Large intestine (tissue), 3 donors: ENCODE results near the gene TAP1. TPM values are rescaled to one million over a fixed set of nuclear protein-coding genes. Genes with fewer than 3 reads are reported as not detected.
"Not testable (repeated sequence)": the region's sequence is repeated elsewhere in the genome, so short reads cannot be mapped to it uniquely, and the experiment has no call there.

Experiments used
- DNase-seq, 2 donors: peaks; one replicate each; pipeline versions ENCODE4 v3.0.0 to v3.0.0-alpha.2; 2013
- H3K27ac ChIP-seq: one replicate; pipeline ENCODE4 v1.5.1; 2013; ENCODE audit warnings: low read length
- H3K27me3 ChIP-seq: 2 replicates; pipeline ENCODE4 v1.6.1; 2013; ENCODE audit warnings: low read length; ENCODE audit not compliant: control insufficient read depth, insufficient read depth
- H3K36me3 ChIP-seq: 2 replicates; pipeline ENCODE4 v1.6.1; 2013; ENCODE audit warnings: low read length; ENCODE audit not compliant: control insufficient read depth, insufficient read depth
- H3K4me1 ChIP-seq: one replicate; pipeline ENCODE4 v1.6.1; 2013; ENCODE audit warnings: low read length; ENCODE audit not compliant: control insufficient read depth, insufficient read depth
- H3K4me3 ChIP-seq: one replicate; pipeline ENCODE4 v1.5.1; 2013; ENCODE audit warnings: low read length
- H3K9me3 ChIP-seq: one replicate; pipeline ENCODE4 v1.6.1; 2013; ENCODE audit warnings: mild to moderate bottlenecking, low read depth, low read length, moderate library complexity; ENCODE audit not compliant: control insufficient read depth
- WGBS: methylation state at CpG from one replicate; pipeline ENCODE4 v1.1.5; 2013; ENCODE audit warnings: low lambda C conversion rate; ENCODE audit not compliant: insufficient coverage; 5-methylcytosine and 5-hydroxymethylcytosine counted together
- polyA plus RNA-seq: library from polyadenylated mRNA; unstranded; fragments of 120-200 nt; gene quantifications from one replicate; pipeline ENCODE4 v1.2.1, GENCODE V29; 2013

TAP1 gene
- polyA plus RNA-seq, 1 donor: 18.7 TPM

DNA sequence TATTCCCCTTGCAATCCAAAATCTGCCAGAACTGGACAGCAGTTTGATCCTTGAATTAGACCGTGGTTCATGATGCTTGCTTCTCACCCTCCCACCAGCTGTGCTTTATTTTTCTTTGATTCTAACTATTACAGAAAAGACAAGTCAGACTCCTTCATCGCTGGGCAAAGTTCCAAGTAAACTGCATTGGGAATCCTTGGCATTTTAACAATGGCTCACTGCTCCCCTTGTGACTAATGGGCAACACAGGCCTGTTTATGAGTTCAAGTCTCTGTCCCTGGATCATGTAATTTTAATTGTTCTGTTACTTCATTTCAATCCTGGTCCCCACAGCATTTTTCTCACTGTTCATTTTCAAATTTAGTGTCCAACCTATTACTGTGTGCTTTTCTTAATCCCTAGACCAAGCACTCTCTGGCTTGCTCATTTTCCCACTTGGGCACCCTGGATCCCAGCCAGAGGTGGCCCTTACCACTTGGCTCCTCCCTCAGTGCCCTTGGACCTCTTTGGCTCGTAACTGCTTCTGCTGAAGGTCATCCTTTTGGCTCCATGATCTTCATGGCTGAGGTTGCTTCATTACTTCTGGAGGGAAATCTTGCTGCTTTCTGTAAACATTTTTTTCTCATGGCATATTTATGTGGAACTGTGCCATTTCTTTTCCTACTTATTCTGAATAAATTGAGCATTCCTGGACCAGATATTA is 33.3 kb upstream of the TAP1 start:
- no peaks in the 10 kb centered on the region for H3K4me1 ChIP-seq
- 50% methylated on average over 1 of the region's 3 CpGs for WGBS

GRCh38 chr6:32885698-32886286 is 32.3 kb upstream of the TAP1 start:
- H3K36me3 ChIP-seq: no peaks in the 10 kb centered on the region
- DNase-seq: peak; percentile 47 to 59
- H3K9me3 ChIP-seq: no peaks in the 10 kb centered on the region
- H3K27me3 ChIP-seq: peaks cover 27% of the 10 kb centered on the region
- H3K4me3 ChIP-seq: no peak overlapping the region
- 57% methylated on average over 1 of the region's 4 CpGs for WGBS
- H3K27ac ChIP-seq: no peak overlapping the region
- no peaks in the 10 kb centered on the region for H3K4me1 ChIP-seq

More for the DNA sequence above, 33.3 kb upstream of the TAP1 start:
- no peak for DNase-seq
- Histone ChIP-seq H3K27me3 (peaks cover 17% of the 10 kb centered on the region), H3K9me3 (no peaks in the 10 kb centered on the region), H3K36me3 (no peaks in the 10 kb centered on the region), H3K4me3 (no peak overlapping the region), H3K27ac (no peak overlapping the region)

DNA sequence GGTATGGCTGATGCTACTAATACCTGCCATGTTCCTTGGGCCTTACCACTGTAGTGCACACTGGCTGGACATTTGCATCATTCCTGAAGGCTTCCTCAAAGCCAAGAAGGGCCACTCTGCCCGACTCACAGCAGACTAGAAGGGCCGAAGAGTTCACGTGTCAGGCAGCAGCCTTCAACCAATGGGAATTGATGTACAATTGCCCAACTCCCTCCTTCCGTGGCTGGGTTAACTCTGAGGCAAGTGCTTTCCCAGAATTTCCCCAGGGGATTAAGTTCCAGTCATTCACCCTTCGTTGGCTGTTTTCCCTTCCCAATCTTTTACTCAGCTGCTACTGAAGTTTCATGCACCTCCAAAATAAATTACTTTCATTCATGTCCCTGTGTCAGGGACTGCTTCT is 30.3 kb upstream of the TAP1 start:
- WGBS: no CpG with 5 or more reads among the region's 5 CpGs
- Histone ChIP-seq H3K4me3 (no peak overlapping the region), H3K36me3 (no peaks in the 10 kb centered on the region), H3K9me3 (peaks cover 3% of the 10 kb centered on the region), H3K4me1 (no peaks in the 10 kb centered on the region), H3K27ac (no peak overlapping the region), H3K27me3 (peaks cover 41% of the 10 kb centered on the region)
- no peak for DNase-seq

DNA sequence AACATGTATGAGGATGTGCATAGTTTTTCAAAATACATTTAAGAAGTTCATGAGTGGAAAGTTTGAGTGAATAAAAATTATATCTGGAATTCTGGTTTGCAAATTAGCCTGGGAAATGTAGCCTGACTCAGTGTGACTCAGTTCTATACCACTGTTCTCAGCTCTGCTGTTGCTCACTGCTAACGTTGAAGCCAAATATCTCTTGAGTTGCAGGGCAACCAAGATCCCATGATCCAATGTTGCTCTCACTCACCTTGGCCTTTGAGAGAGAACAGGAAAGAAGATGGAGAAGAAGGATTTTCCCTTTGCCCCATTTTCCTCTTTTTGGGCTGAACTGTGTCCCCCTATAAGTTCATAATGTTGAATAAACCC is 29.4 kb upstream of the TAP1 start:
- Histone ChIP-seq H3K4me3 (no peak overlapping the region), H3K9me3 (peaks cover 3% of the 10 kb centered on the region), H3K27me3 (peaks cover 41% of the 10 kb centered on the region), H3K36me3 (no peaks in the 10 kb centered on the region), H3K27ac (no peak overlapping the region), H3K4me1 (no peaks in the 10 kb centered on the region)
- WGBS: no CpG with 5 or more reads among the region's 1 CpG
- no peak for DNase-seq

- DNase-seq, H3K4me3 ChIP-seq, H3K27ac ChIP-seq, H3K36me3 ChIP-seq, H3K9me3 ChIP-seq, H3K4me1 ChIP-seq: not testable (repeated sequence)
- WGBS: no CpG with 5 or more reads among the region's 3 CpGs
- peaks cover 43% of the 10 kb centered on the region for H3K27me3 ChIP-seq
Measured at GRCh38 chr6:32880962-32881361, 27.5 kb upstream of the TAP1 start.

- no peaks in the 10 kb centered on the region for H3K4me1 ChIP-seq
- H3K36me3 ChIP-seq: no peaks in the 10 kb centered on the region
- peaks cover 3% of the 10 kb centered on the region for H3K9me3 ChIP-seq
- DNase-seq: no peak
- H3K4me3 ChIP-seq: no peak overlapping the region
- WGBS: 20% methylated on average over 1 of the region's 35 CpGs
- H3K27ac ChIP-seq: no peak overlapping the region
- peaks cover 43% of the 10 kb centered on the region for H3K27me3 ChIP-seq
Measured at GRCh38 chr6:32879691-32880090, 26.2 kb upstream of the TAP1 start.

DNA sequence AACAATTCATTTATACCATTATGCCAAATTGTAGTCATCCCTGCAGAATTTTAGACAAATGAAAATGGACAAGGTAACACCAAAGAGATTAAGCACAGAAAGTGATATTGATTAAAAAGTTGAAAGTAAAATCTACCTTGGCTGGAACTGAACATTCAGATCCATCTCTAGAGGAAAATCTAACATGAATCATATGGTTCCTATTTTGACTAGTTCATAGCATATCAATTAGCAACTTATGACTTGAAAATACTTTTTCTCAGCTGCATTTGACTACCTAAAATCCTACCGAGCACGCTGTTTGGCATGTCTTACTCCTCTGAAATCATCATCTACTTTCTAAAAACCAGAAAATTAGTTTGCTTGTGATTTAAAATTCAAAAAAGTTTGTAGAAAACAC is 23.1 kb upstream of the TAP1 start:
- 73% methylated on average over 2 of the region's 2 CpGs for WGBS

DNA sequence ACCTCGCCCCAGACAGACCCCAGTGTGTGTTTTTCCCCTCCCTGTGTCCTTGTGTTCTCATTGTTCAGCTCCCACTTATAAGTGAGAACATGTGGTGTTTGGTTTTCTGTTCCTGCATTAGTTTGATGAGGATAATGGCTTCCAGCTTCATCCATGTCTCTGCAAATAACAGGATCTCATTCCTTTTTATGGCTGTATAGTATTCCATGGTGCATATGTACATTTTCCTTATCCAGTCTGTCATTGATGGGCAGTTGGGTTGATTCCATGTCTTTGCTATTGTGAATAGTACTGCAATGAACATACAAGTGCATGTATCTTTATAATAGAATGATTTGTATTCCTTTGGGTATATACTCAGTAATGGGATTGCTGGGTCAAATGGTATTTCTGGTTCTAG is 20.4 kb upstream of the TAP1 start:
- H3K4me1 ChIP-seq, H3K36me3 ChIP-seq, H3K27ac ChIP-seq, H3K9me3 ChIP-seq, H3K4me3 ChIP-seq, DNase-seq: not testable (repeated sequence)
- peaks cover 13% of the 10 kb centered on the region for H3K27me3 ChIP-seq
- WGBS: no CpG with 5 or more reads among the region's 1 CpG

More for the DNA sequence above, 23.1 kb upstream of the TAP1 start:
- Histone ChIP-seq H3K27ac (no peak overlapping the region), H3K4me1 (no peaks in the 10 kb centered on the region), H3K27me3 (peaks cover 26% of the 10 kb centered on the region), H3K9me3 (peaks cover 3% of the 10 kb centered on the region), H3K4me3 (no peak overlapping the region), H3K36me3 (no peaks in the 10 kb centered on the region)
- no peak for DNase-seq

DNA sequence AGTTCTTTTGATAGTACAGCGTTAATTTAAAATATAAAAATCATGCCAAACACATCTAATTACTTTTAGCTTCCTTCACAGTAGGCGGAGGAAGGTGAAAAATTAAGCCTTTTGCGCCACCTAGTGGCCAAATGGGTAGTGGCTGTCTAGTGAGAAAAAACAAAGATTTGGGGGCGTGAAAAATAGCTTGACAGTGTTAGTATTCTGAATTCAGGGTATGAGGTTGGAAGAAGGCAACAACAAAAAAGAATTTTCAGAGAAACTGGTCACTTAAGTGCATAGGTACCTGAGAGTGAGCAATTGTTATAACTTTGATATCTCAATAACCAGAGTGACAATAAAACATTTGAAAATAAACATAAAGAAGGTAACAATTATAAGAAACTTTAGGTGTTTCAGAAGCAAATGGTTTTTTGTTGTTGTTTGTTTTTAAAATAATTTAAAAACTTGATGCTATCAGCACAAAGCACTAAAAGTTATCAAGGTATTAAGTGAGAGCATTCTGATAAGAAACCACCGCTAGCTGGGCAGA is 14.8 kb upstream of the TAP1 start:
- H3K4me3 ChIP-seq: no peak overlapping the region
- peaks cover 4% of the 10 kb centered on the region for H3K4me1 ChIP-seq
- H3K9me3 ChIP-seq: no peaks in the 10 kb centered on the region
- DNase-seq: peak; percentile 63
- H3K36me3 ChIP-seq: no peaks in the 10 kb centered on the region
- 0% methylated on average over 5 of the region's 5 CpGs for WGBS
- peaks cover 28% of the 10 kb centered on the region for H3K27me3 ChIP-seq
- no peak overlapping the region for H3K27ac ChIP-seq

- H3K9me3 ChIP-seq: no peaks in the 10 kb centered on the region
- peaks cover 4% of the 10 kb centered on the region for H3K4me1 ChIP-seq
- H3K27ac ChIP-seq: no peak overlapping the region
- no peaks in the 10 kb centered on the region for H3K36me3 ChIP-seq
- H3K27me3 ChIP-seq: peaks cover 28% of the 10 kb centered on the region
- peak in 1 of 2 donors; percentile 63 for DNase-seq
- WGBS: 50% methylated on average over 2 of the region's 8 CpGs
- H3K4me3 ChIP-seq: no peak overlapping the region
Measured at GRCh38 chr6:32867554-32868256, 14.2 kb upstream of the TAP1 start.
